TTC549 (cell line): Measurements from ENCODE around the gene SERPINF2.
"Not testable (repeated sequence)": the region's sequence is repeated elsewhere in the genome, so short reads cannot be mapped to it uniquely, and the experiment has no call there.

Experiments used
- FAIRE-seq: peaks from 2 replicates; lab custom pipeline; 2012; peaks lifted over from hg19 to GRCh38; lab: Jason Lieb, UNC

SERPINF2 gene

GRCh38 chr17:1716076-1716911 lies 26.4 kb upstream of the SERPINF2 start:
- peak; percentile 96 for FAIRE-seq

GRCh38 chr17:1716912-1717695 lies 25.6 kb upstream of the SERPINF2 start:
- peak; percentile 96 for FAIRE-seq

GRCh38 chr17:1718362-1719165 lies 24.1 kb upstream of the SERPINF2 start:
- FAIRE-seq: no peak

DNA sequence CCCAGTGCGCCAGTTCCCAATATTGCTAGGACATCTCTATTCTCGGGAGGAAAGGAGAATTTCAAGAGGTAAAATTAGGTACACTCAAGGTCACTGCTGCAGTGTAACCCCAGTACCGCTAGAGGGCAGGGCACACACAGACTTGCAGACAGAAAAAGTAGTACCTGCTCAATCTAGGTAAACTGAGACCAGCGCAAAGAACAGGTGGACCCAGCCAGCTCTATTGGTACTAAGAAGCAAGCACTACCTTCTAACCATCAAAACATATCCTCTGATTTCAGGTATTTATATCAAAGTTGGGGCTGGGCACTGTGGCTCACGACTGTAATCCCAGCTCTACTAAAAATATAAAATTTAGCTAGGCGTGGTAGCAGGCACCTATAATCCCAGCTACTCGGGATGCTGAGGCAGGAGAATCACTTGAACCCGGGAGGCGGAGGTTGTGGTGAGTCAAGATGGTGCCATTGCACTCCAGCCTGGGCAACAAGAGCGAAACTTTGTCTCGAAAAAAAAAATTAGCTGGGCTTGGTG lies 21.8 kb upstream of the SERPINF2 start:
- no peak for FAIRE-seq

DNA sequence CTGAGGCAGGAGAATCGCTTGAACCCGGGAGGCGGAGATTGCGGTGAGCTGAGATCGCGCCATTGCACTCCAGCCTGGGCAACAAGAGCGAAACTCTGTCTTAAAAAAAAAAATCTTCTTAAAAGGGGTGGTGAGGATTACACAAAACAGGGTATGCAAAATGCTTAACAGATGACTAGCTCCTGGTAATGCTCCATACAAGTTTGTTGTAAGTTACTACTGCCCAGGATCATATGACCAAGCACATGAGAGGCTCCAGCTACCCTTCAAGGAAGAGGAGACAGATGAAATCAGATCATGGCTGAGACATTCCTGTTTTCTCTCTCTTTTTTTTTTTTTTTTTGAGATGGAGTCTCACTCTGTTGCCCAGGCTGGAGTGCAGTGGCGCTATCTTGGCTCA lies 20.6 kb upstream of the SERPINF2 start:
- not testable (repeated sequence) for FAIRE-seq

- FAIRE-seq: no peak
These were observed 18.3 kb upstream of the SERPINF2 start, which contains the start of gene WDR81 for GRCh38 chr17:1724351-1724868. WDR81 (plus strand) TSS chr17:1724704; CDS start chr17:1724960, 256 bp downstream.

DNA sequence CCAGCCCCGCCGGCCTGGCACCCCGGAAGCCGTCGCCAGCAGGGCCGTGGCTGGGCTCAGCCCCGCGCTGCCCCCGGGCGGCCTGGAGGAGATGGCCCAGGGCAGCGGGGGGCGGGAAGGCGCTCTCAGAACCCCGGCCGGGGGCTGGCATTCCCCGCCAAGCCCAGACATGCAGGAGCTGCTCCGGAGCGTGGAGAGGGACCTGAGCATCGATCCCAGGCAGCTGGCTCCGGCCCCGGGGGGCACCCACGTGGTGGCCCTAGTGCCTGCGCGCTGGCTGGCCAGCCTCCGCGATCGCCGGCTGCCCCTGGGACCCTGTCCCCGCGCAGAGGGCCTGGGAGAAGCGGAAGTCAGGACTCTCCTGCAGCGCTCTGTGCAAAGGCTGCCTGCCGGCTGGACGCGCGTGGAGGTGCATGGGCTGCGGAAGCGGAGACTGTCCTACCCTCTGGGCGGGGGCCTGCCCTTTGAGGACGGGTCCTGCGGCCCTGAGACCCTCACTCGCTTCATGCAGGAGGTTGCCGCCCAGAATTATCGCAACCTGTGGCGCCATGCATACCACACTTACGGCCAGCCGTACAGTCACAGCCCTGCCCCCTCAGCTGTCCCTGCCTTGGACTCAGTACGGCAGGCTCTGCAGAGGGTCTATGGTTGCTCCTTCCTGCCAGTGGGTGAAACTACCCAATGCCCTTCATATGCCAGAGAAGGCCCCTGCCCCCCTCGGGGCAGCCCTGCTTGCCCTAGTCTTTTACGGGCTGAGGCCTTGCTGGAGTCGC lies 17.6 kb upstream of the SERPINF2 start:
- FAIRE-seq: no peak

DNA sequence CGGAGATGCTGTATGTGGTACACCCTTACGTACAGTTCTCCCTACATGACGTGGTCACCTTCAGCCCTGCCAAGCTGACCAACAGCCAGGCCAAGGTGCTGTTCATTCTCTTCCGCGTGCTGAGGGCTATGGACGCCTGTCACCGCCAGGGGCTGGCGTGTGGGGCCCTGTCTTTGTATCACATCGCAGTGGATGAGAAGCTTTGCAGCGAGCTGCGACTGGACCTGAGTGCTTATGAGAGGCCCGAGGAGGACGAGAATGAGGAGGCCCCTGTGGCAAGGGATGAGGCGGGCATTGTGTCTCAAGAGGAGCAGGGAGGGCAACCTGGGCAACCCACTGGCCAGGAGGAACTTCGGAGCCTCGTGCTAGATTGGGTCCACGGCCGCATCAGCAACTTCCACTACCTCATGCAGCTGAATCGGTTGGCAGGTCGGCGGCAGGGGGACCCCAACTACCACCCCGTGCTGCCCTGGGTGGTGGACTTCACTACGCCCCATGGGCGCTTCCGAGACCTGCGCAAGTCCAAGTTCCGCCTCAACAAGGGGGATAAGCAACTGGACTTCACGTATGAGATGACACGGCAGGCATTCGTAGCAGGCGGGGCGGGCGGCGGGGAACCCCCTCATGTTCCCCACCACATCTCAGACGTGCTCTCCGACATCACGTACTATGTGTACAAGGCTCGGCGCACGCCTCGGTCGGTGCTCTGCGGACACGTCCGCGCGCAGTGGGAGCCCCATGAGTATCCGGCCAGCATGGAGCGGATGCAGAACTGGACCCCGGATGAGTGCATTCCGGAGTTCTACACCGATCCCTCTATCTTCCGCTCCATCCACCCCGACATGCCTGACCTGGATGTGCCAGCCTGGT lies 16.8 kb upstream of the SERPINF2 start:
- no peak for FAIRE-seq

GRCh38 chr17:1726626-1727257 lies 15.9 kb upstream of the SERPINF2 start:
- no peak for FAIRE-seq

- FAIRE-seq: no peak
These were observed 15.3 kb upstream of the SERPINF2 start for GRCh38 chr17:1727258-1727789.

- FAIRE-seq: no peak
These were observed 14.6 kb upstream of the SERPINF2 start for GRCh38 chr17:1727876-1728630.

DNA sequence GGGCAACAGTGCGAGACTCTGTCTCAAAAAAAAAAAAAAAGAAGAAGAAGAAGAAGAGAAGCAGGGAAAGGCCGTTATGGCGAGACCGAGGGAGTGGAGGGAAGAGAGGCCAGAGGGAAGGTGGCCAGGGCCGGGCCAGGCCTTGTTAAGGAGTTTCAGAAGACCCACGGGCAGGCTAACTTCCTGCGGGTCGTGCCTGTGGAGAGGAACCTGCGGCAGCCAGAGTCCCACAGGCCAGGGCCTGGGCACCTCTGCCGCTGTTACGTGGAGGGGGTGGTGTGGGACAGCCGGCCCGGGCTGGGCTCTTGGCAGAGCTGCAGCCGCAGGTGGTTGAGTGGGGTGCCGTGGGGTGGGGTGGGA lies 12.7 kb upstream of the SERPINF2 start:
- no peak for FAIRE-seq

GRCh38 chr17:1730326-1731193 lies 12.1 kb upstream of the SERPINF2 start:
- FAIRE-seq: no peak

- FAIRE-seq: no peak
These were observed 11.5 kb upstream of the SERPINF2 start for GRCh38 chr17:1731194-1731506.

GRCh38 chr17:1732241-1732832 lies 10.3 kb upstream of the SERPINF2 start:
- no peak for FAIRE-seq

- FAIRE-seq: no peak
These were observed 9.8 kb upstream of the SERPINF2 start for GRCh38 chr17:1732833-1733321.

DNA sequence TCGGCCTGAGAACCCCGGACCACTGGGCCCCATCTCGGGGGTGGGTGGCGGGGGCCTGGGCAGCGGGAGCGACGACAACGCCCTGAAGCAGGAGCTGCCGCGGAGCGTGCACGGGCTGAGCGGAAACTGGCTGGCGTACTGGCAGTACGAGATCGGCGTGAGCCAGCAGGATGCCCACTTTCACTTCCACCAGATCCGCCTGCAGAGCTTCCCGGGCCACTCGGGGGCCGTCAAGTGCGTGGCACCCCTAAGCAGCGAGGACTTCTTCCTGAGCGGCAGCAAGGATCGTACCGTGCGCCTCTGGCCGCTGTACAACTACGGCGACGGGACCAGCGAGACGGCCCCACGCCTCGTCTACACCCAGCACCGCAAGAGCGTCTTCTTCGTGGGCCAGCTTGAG lies 8.9 kb upstream of the SERPINF2 start:
- FAIRE-seq: no peak
